GM19467 (cell line): ENCODE results near the gene PHPT1.

Experiments used
- ATAC-seq: cut with Tn5 transposase; IDR thresholded peaks from one replicate; pipeline ENCODE4 v1.9.1; 2021; ENCODE audit warnings: mild to moderate bottlenecking, moderate library complexity; ENCODE audit not compliant: unreplicated experiment

Gene PHPT1

DNA sequence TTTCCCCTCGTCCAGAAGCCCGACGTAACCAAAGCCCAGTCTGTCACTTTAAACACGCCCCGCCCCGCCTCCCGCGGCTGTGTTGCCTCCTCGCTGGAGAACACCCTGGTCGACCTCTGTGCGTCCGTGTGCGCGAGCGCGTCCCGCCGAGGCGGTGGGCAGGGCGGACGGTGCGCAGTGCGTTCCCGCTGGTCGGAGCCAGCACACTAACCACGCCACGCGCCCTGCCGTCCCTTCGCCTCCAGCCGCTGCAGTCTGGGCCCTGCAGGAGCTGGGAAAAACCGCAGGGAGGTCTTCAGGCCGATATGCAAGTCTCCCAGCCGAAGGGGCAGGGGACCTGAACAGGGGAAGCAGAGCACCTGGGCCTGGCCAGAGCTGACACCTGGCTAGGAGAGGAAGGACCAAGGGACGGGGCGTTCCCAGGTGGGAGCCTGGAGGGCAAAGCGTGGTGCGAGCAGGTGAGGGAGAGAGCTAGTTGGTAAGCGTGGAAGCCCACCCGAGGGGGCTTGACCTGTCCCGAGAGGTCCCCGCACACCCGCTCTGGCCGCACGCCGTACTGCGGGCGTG lies 1.3 kb upstream of the PHPT1 start:
- ATAC-seq, result no peak

DNA sequence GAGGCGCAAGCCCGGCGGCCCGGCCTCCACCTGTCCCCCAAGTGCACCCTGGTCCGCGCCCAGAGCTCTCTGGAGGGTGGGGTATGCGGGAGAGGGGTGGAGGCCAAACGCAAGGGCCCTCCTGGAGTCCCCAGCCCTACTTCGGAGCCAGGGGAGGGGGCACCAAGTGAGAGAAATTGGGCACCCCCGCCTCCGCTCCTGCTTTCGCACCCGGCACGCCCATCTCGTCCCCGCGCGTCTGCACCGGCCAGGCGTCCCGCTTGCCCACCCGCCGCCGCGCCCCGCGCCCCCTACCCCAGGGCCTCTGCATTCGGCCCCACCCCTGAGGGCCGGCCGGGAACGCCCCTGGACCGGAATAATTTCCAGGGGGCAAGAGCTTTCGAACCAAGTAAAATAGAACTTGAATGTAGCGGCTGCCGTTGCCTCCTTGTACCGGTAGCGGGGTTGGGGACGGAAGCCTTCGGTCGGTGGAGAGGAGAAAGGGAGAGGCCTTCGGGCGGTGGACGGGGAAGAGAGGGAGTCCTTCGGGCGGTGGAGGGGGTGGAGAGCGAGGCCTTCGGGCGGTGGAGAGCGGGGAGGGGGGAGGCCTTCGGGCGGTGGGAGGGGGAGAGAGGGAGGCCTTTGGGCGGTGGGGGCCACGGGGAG lies 694 bp upstream of the PHPT1 start:
- no peak for ATAC-seq

DNA sequence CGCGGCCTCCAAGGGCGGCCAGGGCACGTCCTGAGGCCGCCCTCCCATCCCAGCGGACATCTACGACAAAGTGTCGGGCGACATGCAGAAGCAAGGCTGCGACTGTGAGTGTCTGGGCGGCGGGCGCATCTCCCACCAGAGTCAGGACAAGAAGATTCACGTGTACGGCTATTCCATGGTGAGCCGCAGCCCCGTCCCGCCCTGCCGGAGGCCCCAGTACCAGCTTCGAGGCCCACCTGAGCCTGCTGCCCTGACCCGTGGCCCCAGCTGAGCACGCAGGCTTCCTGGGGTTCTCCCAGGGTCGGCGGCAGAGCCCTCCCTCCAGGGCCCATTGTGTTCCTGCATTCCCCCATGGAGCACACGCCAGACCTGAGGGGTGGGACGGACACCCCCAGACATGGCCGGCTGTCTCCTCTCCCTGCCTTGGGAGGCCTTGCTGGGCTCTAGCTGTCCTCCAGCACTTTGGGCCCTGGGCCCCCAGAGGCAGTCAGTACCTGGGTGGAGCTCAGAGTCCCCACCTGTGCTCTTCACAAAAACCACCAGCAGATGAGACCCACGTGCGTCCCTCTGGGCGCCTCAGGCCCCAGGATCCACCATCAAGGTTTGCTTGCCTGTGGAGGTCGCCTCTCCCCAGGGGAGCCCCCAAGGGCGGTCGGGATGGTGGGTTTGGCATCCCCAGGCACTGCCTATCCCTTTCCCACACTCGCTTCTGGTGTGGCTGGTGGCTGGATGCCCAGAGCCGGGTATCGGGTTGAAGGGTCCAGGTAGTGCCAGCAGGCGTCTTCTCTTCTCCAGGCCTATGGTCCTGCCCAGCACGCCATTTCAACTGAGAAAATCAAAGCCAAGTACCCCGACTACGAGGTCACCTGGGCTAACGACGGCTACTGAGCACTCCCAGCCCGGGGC lies 1.0 kb downstream of the PHPT1 start:
- no peak for ATAC-seq

GRCh38 chr9:136850866-136851775 lies 1.9 kb downstream of the PHPT1 start:
- ATAC-seq, result no peak

- ATAC-seq, result no peak
Measured at GRCh38 chr9:136851941-136852663, 2.9 kb downstream of the PHPT1 start, which contains the start of gene MAMDC4. TSS of gene MAMDC4 (plus strand) at chr9:136852346. CDS start at chr9:136852417, 71 bp downstream.

- no peak for ATAC-seq
Measured at GRCh38 chr9:136852664-136853595, 3.7 kb downstream of the PHPT1 start.

- no peak for ATAC-seq
Measured at GRCh38 chr9:136853596-136854112, 4.4 kb downstream of the PHPT1 start.

DNA sequence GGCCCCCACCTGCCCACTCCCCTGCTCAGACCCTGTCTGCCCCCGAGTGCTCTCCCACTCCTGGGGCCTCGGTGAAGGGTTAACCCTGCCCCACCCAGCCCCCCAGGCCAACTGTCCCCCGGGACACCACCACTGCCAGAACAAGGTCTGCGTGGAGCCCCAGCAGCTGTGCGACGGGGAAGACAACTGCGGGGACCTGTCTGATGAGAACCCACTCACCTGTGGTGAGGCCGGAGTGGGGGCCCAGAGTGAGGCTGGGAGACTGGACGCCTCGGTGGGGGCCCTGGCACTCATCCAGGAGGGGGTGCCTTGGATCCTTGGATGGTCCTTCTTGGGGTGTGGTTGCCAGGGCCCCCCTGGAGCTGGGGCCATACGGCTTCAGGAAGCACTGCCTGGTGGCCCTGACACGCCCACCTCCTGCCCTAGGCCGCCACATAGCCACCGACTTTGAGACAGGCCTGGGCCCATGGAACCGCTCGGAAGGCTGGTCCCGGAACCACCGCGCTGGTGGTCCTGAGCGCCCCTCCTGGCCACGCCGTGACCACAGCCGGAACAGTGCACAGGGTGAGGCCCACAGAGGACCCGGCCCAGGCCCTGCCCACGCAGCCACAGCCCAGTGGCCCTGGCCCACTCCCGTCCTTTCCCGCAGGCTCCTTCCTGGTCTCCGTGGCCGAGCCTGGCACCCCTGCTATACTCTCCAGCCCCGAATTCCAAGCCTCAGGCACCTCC lies 5.1 kb downstream of the PHPT1 start:
- ATAC-seq, result no peak

DNA sequence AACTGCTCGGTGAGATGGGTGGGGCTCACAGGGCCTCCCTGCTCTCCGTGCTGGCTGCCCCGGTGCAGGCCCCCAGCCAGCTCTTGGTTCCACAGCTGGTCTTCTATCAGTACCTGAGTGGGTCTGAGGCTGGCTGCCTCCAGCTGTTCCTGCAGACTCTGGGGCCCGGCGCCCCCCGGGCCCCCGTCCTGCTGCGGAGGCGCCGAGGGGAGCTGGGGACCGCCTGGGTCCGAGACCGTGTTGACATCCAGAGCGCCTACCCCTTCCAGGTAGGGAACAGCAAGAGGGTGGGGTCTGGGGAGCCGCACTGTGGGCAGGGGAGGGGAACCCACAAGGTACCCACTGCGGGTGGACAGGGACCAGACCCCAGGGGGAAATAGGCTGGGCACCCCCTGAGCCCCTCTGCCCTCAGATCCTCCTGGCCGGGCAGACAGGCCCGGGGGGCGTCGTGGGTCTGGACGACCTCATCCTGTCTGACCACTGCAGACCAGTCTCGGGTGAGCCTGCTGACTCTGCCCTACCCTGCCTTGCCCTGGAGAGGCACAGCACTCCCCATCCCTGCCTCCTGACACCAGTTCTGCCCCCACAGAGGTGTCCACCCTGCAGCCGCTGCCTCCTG lies 5.7 kb downstream of the PHPT1 start:
- no peak for ATAC-seq

DNA sequence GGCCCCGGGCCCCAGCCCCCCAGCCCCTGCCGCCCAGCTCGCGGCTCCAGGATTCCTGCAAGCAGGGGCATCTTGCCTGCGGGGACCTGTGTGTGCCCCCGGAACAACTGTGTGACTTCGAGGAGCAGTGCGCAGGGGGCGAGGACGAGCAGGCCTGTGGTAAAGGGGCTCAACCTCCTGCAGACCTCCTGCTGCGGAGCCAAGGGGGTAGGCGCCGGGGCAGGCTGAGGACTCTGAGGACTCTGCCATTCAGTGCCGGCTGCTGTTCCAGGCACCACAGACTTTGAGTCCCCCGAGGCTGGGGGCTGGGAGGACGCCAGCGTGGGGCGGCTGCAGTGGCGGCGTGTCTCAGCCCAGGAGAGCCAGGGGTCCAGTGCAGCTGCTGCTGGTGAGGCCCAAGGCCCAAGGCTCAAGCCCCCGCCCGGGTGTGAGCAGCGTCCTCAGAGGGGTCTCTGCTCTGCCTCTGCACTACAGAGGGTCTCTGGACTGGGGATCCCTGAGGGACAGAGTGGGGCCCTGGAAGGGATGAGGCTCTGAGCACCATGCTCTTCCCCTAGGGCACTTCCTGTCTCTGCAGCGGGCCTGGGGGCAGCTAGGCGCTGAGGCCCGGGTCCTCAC lies 6.4 kb downstream of the PHPT1 start:
- no peak for ATAC-seq

DNA sequence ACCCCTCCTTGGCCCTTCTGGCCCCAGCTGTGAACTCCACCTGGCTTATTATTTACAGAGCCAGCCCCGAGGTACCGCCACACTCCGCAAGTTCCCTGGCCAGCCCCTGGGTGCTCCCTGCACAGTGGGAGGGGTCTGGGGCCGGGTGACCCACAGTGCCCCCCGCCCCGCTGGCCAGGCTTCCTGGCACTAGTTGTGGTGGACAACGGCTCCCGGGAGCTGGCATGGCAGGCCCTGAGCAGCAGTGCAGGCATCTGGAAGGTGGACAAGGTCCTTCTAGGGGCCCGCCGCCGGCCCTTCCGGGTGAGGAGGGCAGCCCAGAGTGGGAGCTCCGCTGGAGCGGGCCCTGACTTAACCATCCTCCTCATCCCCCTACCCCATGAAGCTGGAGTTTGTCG lies 6.9 kb downstream of the PHPT1 start:
- ATAC-seq, result no peak

GRCh38 chr9:136856541-136857141 lies 7.4 kb downstream of the PHPT1 start:
- no peak for ATAC-seq

DNA sequence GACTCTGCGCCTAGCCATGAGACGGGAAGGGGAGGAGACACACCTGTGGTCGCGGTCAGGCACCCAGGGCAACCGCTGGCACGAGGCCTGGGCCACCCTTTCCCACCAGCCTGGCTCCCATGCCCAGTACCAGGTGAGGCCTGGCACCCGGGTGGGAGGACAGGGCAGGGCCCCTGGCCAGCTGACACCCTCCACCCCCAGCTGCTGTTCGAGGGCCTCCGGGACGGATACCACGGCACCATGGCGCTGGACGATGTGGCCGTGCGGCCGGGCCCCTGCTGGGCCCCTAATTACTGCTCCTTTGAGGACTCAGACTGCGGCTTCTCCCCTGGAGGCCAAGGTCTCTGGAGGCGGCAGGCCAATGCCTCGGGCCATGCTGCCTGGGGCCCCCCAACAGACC lies 8.0 kb downstream of the PHPT1 start:
- no peak for ATAC-seq

- ATAC-seq, result no peak
Measured at GRCh38 chr9:136857581-136858412, 8.6 kb downstream of the PHPT1 start.

DNA sequence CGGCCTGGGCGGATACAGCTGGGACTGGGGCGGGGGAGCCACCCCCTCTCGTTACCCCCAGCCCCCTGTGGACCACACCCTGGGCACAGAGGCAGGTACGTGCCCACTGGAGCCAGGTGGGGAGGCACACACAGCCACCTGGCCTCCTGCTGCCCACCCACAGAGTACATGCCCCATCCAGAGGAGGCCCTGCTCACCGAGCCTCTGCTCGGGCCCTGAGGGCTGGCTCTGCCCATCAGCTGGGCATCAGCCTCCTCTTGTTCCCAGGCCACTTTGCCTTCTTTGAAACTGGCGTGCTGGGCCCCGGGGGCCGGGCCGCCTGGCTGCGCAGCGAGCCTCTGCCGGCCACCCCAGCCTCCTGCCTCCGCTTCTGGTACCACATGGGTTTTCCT lies 9.2 kb downstream of the PHPT1 start:
- no peak for ATAC-seq
